SK-N-MC (cell line): ENCODE measurements around the gene UNC79.

Experiments
- FOXP2 ChIP-seq: optimal IDR thresholded peaks from 2 replicates; pipeline ENCODE3; 2011; ENCODE audit warnings: mild to moderate bottlenecking, moderate library complexity; ENCODE audit not compliant: insufficient read depth; ENCODE audit errors: extremely low read length, control extremely low read depth
- POLR2AphosphoS5 ChIP-seq: IDR thresholded peaks from 2 replicates; pipeline ENCODE4 v1.6.1; 2012; ENCODE audit warnings: mild to moderate bottlenecking, low read depth, low read length, borderline replicate concordance

DNA sequence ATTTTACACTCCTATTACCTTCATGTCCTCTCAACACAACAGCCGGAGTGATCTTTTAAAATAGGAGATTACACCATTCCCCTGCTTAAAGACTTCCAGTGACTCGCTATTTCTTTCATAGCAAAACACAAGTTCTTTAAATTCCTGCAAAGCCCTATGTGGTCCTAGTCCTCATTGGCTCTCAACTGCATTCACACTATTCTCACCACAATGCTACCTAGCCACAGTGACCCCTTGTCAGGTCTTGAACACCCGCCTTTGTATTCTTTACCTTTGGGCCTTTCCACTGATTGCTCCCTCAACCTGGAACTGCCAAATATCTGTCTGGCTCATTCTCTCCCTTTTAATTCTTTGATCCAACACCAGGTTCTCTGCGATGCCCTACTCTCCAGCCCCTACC is 197.3 kb downstream of the UNC79 start:
- no peak for TF ChIP-seq POLR2AphosphoS5
- no peak for TF ChIP-seq FOXP2
